GM19463 (cell line): Measurements from ENCODE around the gene SHC3.

ENCODE experiments used
- ATAC-seq: cut with Tn5 transposase; IDR thresholded peaks from one replicate; pipeline ENCODE4 v1.9.1; 2021; ENCODE audit warnings: mild to moderate bottlenecking, moderate library complexity; ENCODE audit not compliant: unreplicated experiment

SHC3 gene

GRCh38 chr9:89059925-89060506, 118.6 kb downstream of the SHC3 start:
- ATAC-seq, result no peak

- ATAC-seq, result no peak
Measured at GRCh38 chr9:89058906-89059305, 119.7 kb downstream of the SHC3 start.

- ATAC-seq, result no peak
Measured at GRCh38 chr9:89054865-89055495, 123.6 kb downstream of the SHC3 start.

- no peak for ATAC-seq
Measured at GRCh38 chr9:89053301-89053700, 125.3 kb downstream of the SHC3 start.

GRCh38 chr9:89052470-89053097, 126.0 kb downstream of the SHC3 start:
- ATAC-seq, result no peak

GRCh38 chr9:89051421-89052025, 127.1 kb downstream of the SHC3 start:
- ATAC-seq, result no peak

- no peak for ATAC-seq
Measured at GRCh38 chr9:89049646-89050045, 129.0 kb downstream of the SHC3 start.

GRCh38 chr9:89048616-89049015, 130.0 kb downstream of the SHC3 start:
- no peak for ATAC-seq

- ATAC-seq, result no peak
Measured at GRCh38 chr9:89047667-89048066, 131.0 kb downstream of the SHC3 start.

GRCh38 chr9:89046832-89047231, 131.8 kb downstream of the SHC3 start:
- no peak for ATAC-seq

GRCh38 chr9:89044881-89045280, 133.7 kb downstream of the SHC3 start:
- ATAC-seq, result no peak

- ATAC-seq, result no peak
Measured at GRCh38 chr9:89044104-89044503, 134.5 kb downstream of the SHC3 start.

GRCh38 chr9:89042984-89043383, 135.6 kb downstream of the SHC3 start:
- no peak for ATAC-seq

GRCh38 chr9:89039664-89040063, 139.0 kb downstream of the SHC3 start:
- no peak for ATAC-seq

- no peak for ATAC-seq
Measured at GRCh38 chr9:89039104-89039465, 139.5 kb downstream of the SHC3 start.

- no peak for ATAC-seq
Measured at GRCh38 chr9:89038382-89039103, 140.1 kb downstream of the SHC3 start.

- no peak for ATAC-seq
Measured at GRCh38 chr9:89037891-89038290, 140.7 kb downstream of the SHC3 start.

- ATAC-seq, result no peak
Measured at GRCh38 chr9:89037346-89037745, 141.3 kb downstream of the SHC3 start.

- no peak for ATAC-seq
Measured at GRCh38 chr9:89036891-89037290, 141.7 kb downstream of the SHC3 start.

- ATAC-seq, result no peak
Measured at GRCh38 chr9:89036383-89036782, 142.2 kb downstream of the SHC3 start.

GRCh38 chr9:89032661-89033060, 146.0 kb downstream of the SHC3 start:
- ATAC-seq, result no peak

GRCh38 chr9:89032173-89032572, 146.4 kb downstream of the SHC3 start:
- ATAC-seq, result no peak
